ENCODE results near the gene ZCCHC3.

Gene ZCCHC3

GRCh38 chr20:305745-306144, 8.4 kb downstream of the ZCCHC3 start:
- H3K4me3 ChIP-seq (replicated peaks; ENCODE audit: low read depth, low read length) = no peak overlapping the region
- no peak for DNase-seq (ENCODE audit: extremely low read depth, insufficient read length)
- H3K27me3 ChIP-seq (replicated peaks; ENCODE audit: control insufficient read depth, insufficient read depth, low read length) = no peaks in the 10 kb centered on the region
- peaks cover 1% of the 10 kb centered on the region for H3K36me3 ChIP-seq (ENCODE audit: control insufficient read depth, insufficient read depth, low read length)
- TF ChIP-seq CTCF (IDR thresholded peaks at IDR 0.05; ENCODE audit: insufficient read depth, low read length, poor library complexity, severe bottlenecking) = no peak

- Histone ChIP-seq H3K36me3 (ENCODE audit: control insufficient read depth, insufficient read depth, low read length) (no peaks in the 10 kb centered on the region), H3K4me3 (replicated peaks; ENCODE audit: low read depth, low read length) (no peak overlapping the region), H3K27me3 (replicated peaks; ENCODE audit: control insufficient read depth, insufficient read depth, low read length) (no peaks in the 10 kb centered on the region)
- no peak for TF ChIP-seq CTCF (IDR thresholded peaks at IDR 0.05; ENCODE audit: insufficient read depth, low read length, poor library complexity, severe bottlenecking)
- DNase-seq (ENCODE audit: extremely low read depth, insufficient read length) = no peak
Measured at GRCh38 chr20:308427-309038, 11.2 kb downstream of the ZCCHC3 start.

GRCh38 chr20:309306-309840, 12.0 kb downstream of the ZCCHC3 start:
- TF ChIP-seq CTCF (IDR thresholded peaks at IDR 0.05; ENCODE audit: insufficient read depth, low read length, poor library complexity, severe bottlenecking) = no peak
- Histone ChIP-seq H3K36me3 (ENCODE audit: control insufficient read depth, insufficient read depth, low read length) (no peaks in the 10 kb centered on the region), H3K4me3 (replicated peaks; ENCODE audit: low read depth, low read length) (no peak overlapping the region), H3K27me3 (replicated peaks; ENCODE audit: control insufficient read depth, insufficient read depth, low read length) (no peaks in the 10 kb centered on the region)
- no peak for DNase-seq (ENCODE audit: extremely low read depth, insufficient read length)

- no peak for TF ChIP-seq CTCF (IDR thresholded peaks at IDR 0.05; ENCODE audit: insufficient read depth, low read length, poor library complexity, severe bottlenecking)
- Histone ChIP-seq H3K36me3 (ENCODE audit: control insufficient read depth, insufficient read depth, low read length) (no peaks in the 10 kb centered on the region), H3K27me3 (replicated peaks; ENCODE audit: control insufficient read depth, insufficient read depth, low read length) (no peaks in the 10 kb centered on the region), H3K4me3 (replicated peaks; ENCODE audit: low read depth, low read length) (no peak overlapping the region; the same call in 1 of the 2 replicates)
- DNase-seq (ENCODE audit: extremely low read depth, insufficient read length) = peak; percentile 88
Measured at GRCh38 chr20:309841-310644, 12.7 kb downstream of the ZCCHC3 start.

- no peak for TF ChIP-seq CTCF (IDR thresholded peaks at IDR 0.05; ENCODE audit: insufficient read depth, low read length, poor library complexity, severe bottlenecking)
- Histone ChIP-seq H3K36me3 (ENCODE audit: control insufficient read depth, insufficient read depth, low read length) (no peaks in the 10 kb centered on the region), H3K4me3 (replicated peaks; ENCODE audit: low read depth, low read length) (peak overlapping the region; percentile 18; the same call in 1 of the 2 replicates), H3K27me3 (replicated peaks; ENCODE audit: control insufficient read depth, insufficient read depth, low read length) (no peaks in the 10 kb centered on the region)
- DNase-seq (ENCODE audit: extremely low read depth, insufficient read length) = no peak
Measured at GRCh38 chr20:310645-311044, 13.3 kb downstream of the ZCCHC3 start.

Measured in GM06990 (cell line).